CD14-positive monocyte (primary cell): ENCODE measurements around the gene AGAP1. TPM values are rescaled to one million over a fixed set of nuclear protein-coding genes. Genes with fewer than 3 reads are reported as not detected.

Experiments used
- DNase-seq, 3 donors: peaks; one replicate each; pipeline ENCODE4 v3.0.0-alpha.2; 2011 to 2022
- H2AFZ ChIP-seq: 2 replicates; pipeline ENCODE4 v1.6.0; 2012; ENCODE audit warnings: mild to moderate bottlenecking, low read depth, low read length, inconsistent platforms; ENCODE audit not compliant: insufficient read depth, poor library complexity, severe bottlenecking
- H3K27ac ChIP-seq, 2 donors: 1 replicate in 1 of 2; 2 replicates in 1 of 2; pipeline ENCODE4 v1.5.1; 2012 to 2013; ENCODE audit warnings: low read length in 2 of 2, control low read depth in 1 of 2, inconsistent platforms in 1 of 2, low read depth in 1 of 2, mild to moderate bottlenecking in 1 of 2
- H3K27me3 ChIP-seq, 2 donors: one replicate each; pipeline versions ENCODE4 v1.6.0 to v1.6.1; 2011 to 2013; ENCODE audit warnings: low read length in 2 of 2; ENCODE audit not compliant: control insufficient read depth in 2 of 2, insufficient read depth in 2 of 2
- H3K36me3 ChIP-seq, 2 donors: replicated peaks in 1 of 2; 1 replicate in 1 of 2; 2 replicates in 1 of 2; pipeline versions ENCODE4 v1.5.1 to v1.6.1; 2012 to 2013; ENCODE audit warnings: low read length in 2 of 2, control low read depth in 1 of 2, inconsistent platforms in 1 of 2, mild to moderate bottlenecking in 1 of 2; ENCODE audit not compliant: insufficient read depth in 2 of 2, control insufficient read depth in 1 of 2
- H3K4me1 ChIP-seq, 2 donors: 1 replicate in 1 of 2; 2 replicates in 1 of 2; pipeline versions ENCODE4 v1.5.1 to v1.6.1; 2012 to 2013; ENCODE audit warnings: low read length in 2 of 2, control low read depth in 1 of 2, inconsistent platforms in 1 of 2, mild to moderate bottlenecking in 1 of 2, moderate library complexity in 1 of 2; ENCODE audit not compliant: insufficient read depth in 2 of 2, control insufficient read depth in 1 of 2
- H3K4me2 ChIP-seq: replicated peaks from 2 replicates; pipeline ENCODE3; 2012; ENCODE audit warnings: low read length, moderate library complexity, mild to moderate bottlenecking; ENCODE audit not compliant: poor library complexity, severe bottlenecking; ENCODE audit errors: extremely low read depth
- H3K4me3 ChIP-seq, 3 experiments: fragments of 200-600 bp in 1 of 3; sonication (generic) in 1 of 3; replicated peaks in 1 of 3; 1 replicate in 2 of 3; 2 replicates in 1 of 3; pipeline ENCODE4 v1.5.1; 2011 to 2013; ENCODE audit warnings: low read length in 3 of 3, mild to moderate bottlenecking in 3 of 3, control low read depth in 2 of 3, low read depth in 2 of 3, inconsistent platforms in 1 of 3, moderate library complexity in 1 of 3
- H3K79me2 ChIP-seq: 2 replicates; pipeline ENCODE4 v1.6.0; 2012; ENCODE audit warnings: mild to moderate bottlenecking, control low read depth, inconsistent platforms, low read length, moderate library complexity; ENCODE audit not compliant: insufficient read depth
- H3K9ac ChIP-seq: 2 replicates; pipeline ENCODE4 v1.6.0; 2017; ENCODE audit warnings: low read length, mild to moderate bottlenecking; ENCODE audit not compliant: insufficient read depth, poor library complexity, severe bottlenecking
- H3K9me3 ChIP-seq, 2 donors: replicated peaks in 1 of 2; 1 replicate in 1 of 2; 2 replicates in 1 of 2; pipeline versions ENCODE4 v1.5.1 to v1.6.1; 2012 to 2013; ENCODE audit warnings: low read length in 2 of 2, control low read depth in 1 of 2; ENCODE audit not compliant: control insufficient read depth in 1 of 2, insufficient read depth in 1 of 2
- H4K20me1 ChIP-seq: 2 replicates; pipeline ENCODE4 v1.6.0; 2012; ENCODE audit warnings: mild to moderate bottlenecking, low read length, control low read depth, moderate library complexity; ENCODE audit not compliant: insufficient read depth
- H3K27ac Mint-ChIP-seq, 7 donors: one replicate each; pipeline ENCODE4 v1.8.0; 2020; ENCODE audit warnings: mild to moderate bottlenecking in 7 of 7, mixed read lengths in 7 of 7, moderate library complexity in 6 of 7, inconsistent platforms in 2 of 7
- H3K27me3 Mint-ChIP-seq, 3 donors: one replicate each; pipeline ENCODE4 v1.8.0; 2021 to 2022; ENCODE audit warnings: low read depth in 3 of 3, mild to moderate bottlenecking in 3 of 3, mixed read lengths in 3 of 3, moderate library complexity in 3 of 3, inconsistent platforms in 1 of 3
- H3K36me3 Mint-ChIP-seq, 2 donors: one replicate each; pipeline ENCODE4 v1.8.0; 2020; ENCODE audit warnings: mixed read lengths in 2 of 2, inconsistent platforms in 1 of 2, mild to moderate bottlenecking in 1 of 2
- H3K4me1 Mint-ChIP-seq: one replicate; pipeline ENCODE4 v1.8.0; 2020; ENCODE audit warnings: mild to moderate bottlenecking, mixed read lengths
- H3K4me3 Mint-ChIP-seq, 2 donors: one replicate each; pipeline ENCODE4 v1.8.0; 2020; ENCODE audit warnings: mild to moderate bottlenecking in 2 of 2, mixed read lengths in 2 of 2, moderate library complexity in 1 of 2
- H3K9me3 Mint-ChIP-seq, 7 donors: one replicate each; pipeline ENCODE4 v1.8.0; 2020 to 2022; ENCODE audit warnings: mixed read lengths in 7 of 7, mild to moderate bottlenecking in 6 of 7, moderate library complexity in 6 of 7, inconsistent platforms in 2 of 7
- CTCF ChIP-seq: fragments of 200-600 bp; IDR thresholded peaks from one replicate; pipeline ENCODE4 v1.8.0; 2022; ENCODE audit warnings: antibody characterized with exemption, mild to moderate bottlenecking
- WGBS: methylation state at CpG from one replicate; pipeline ENCODE4 v1.1.5; 2013; ENCODE audit warnings: missing lambda C conversion rate; ENCODE audit not compliant: insufficient coverage; 5-methylcytosine and 5-hydroxymethylcytosine counted together
- intact Hi-C, 2 donors: fragments of 100-400 bp; cut with micrococcal nuclease; formaldehyde crosslinking; loops; one replicate each; pipeline versions ENCODE4 v1.15.0 to v1.15.1; 2023
- polyA plus RNA-seq, 3 donors: library from polyadenylated mRNA; depleted of rRNA in 1 of 3; unstranded in 2 of 3; stranded (reverse) in 1 of 3; fragments of 300-500 nt in 2 of 3; fragments of >200 nt in 1 of 3; fragmentation: Illumina TruSeq in 2 of 3; gene quantifications; 1 replicate in 2 of 3; 2 replicates in 1 of 3; pipeline ENCODE4 v1.2.3, GENCODE V29; 2012 to 2021

Gene AGAP1
- polyA plus RNA-seq, 3 donors, result 0.12 TPM; not detected in 2

- 83% methylated on average over 4 of the region's 7 CpGs for WGBS
- no peak for DNase-seq
- no peak overlapping the region for H3K9ac ChIP-seq
- no peak overlapping the region for H3K4me2 ChIP-seq
- intact Hi-C loops, result no loop called here
- H3K4me3 ChIP-seq, result no peak overlapping the region
- Mint-ChIP-seq H3K27ac (no peak overlapping the region), H3K27me3 (peaks cover 2 to 6% (median 5%) of the 10 kb centered on the region in 3 donors), H3K4me3 (no peak overlapping the region), H3K9me3 (peaks cover 0 to 4% (median 0%) of the 10 kb centered on the region in 7 donors), H3K4me1 (no peaks in the 10 kb centered on the region), H3K36me3 (no peaks in the 10 kb centered on the region)
- H3K27ac ChIP-seq, result no peak overlapping the region
- no peaks in the 10 kb centered on the region for H3K36me3 ChIP-seq
- no peaks in the 10 kb centered on the region for H3K4me1 ChIP-seq
- no peak overlapping the region for H2AFZ ChIP-seq
- H3K27me3 ChIP-seq, result no peaks in the 10 kb centered on the region
- no peaks in the 10 kb centered on the region for H3K9me3 ChIP-seq
- H3K79me2 ChIP-seq, result no peaks in the 10 kb centered on the region
- no peaks in the 10 kb centered on the region for H4K20me1 ChIP-seq
- TF ChIP-seq CTCF, result no peak
Observed at GRCh38 chr2:236070236-236070635, 576.4 kb downstream of the AGAP1 start.

- no peak overlapping the region for H3K9ac ChIP-seq
- no peaks in the 10 kb centered on the region for H3K79me2 ChIP-seq
- no peaks in the 10 kb centered on the region for H3K9me3 ChIP-seq
- H3K4me1 ChIP-seq, result no peaks in the 10 kb centered on the region
- no peak overlapping the region for H3K4me2 ChIP-seq
- H2AFZ ChIP-seq, result no peak overlapping the region
- no peak overlapping the region for H3K27ac ChIP-seq
- no peak for DNase-seq
- no peaks in the 10 kb centered on the region for H3K36me3 Mint-ChIP-seq
- H3K27me3 ChIP-seq, result no peaks in the 10 kb centered on the region
- no peak overlapping the region for H3K4me3 Mint-ChIP-seq
- no peaks in the 10 kb centered on the region for H3K4me1 Mint-ChIP-seq
- intact Hi-C loops, result no loop called here
- H4K20me1 ChIP-seq, result no peaks in the 10 kb centered on the region
- no peak overlapping the region for H3K27ac Mint-ChIP-seq
- no peaks in the 10 kb centered on the region for H3K36me3 ChIP-seq
- WGBS, result 93% methylated on average over 3 of the region's 4 CpGs
- TF ChIP-seq CTCF, result no peak
- H3K4me3 ChIP-seq, result no peak overlapping the region
- peaks cover 0 to 6% (median 3%) of the 10 kb centered on the region in 3 donors for H3K27me3 Mint-ChIP-seq
- H3K9me3 Mint-ChIP-seq, result peaks cover 0 to 4% (median 0%) of the 10 kb centered on the region in 7 donors
Observed at GRCh38 chr2:236073246-236073645, 579.4 kb downstream of the AGAP1 start.
